GM08714 (cell line): Measurements from ENCODE around the gene IL10RA.

ENCODE experiments used
- H3K4me3 ChIP-seq: fragments of 200-500 bp; sonication (Bioruptor generic); 2 replicates; pipeline ENCODE4 v1.5.1; 2014; ENCODE audit warnings: mild to moderate bottlenecking, low read length, inconsistent platforms
- ZNF274 ChIP-seq: IDR thresholded peaks from 2 replicates; pipeline ENCODE4 v1.6.1; 2012; ENCODE audit warnings: mild to moderate bottlenecking, low read depth, low read length

Gene IL10RA

GRCh38 chr11:118046964-118047700, 60.9 kb downstream of the IL10RA start:
- no peak overlapping the region for H3K4me3 ChIP-seq
- no peak for TF ChIP-seq ZNF274

- no peak for TF ChIP-seq ZNF274
Measured at GRCh38 chr11:118047749-118048148, 61.6 kb downstream of the IL10RA start.

GRCh38 chr11:118048472-118049370, 62.5 kb downstream of the IL10RA start:
- H3K4me3 ChIP-seq: no peak overlapping the region
- no peak for TF ChIP-seq ZNF274

More at GRCh38 chr11:118047749-118048148, 61.6 kb downstream of the IL10RA start:
- H3K4me3 ChIP-seq: no peak overlapping the region

GRCh38 chr11:118049771-118050170, 63.6 kb downstream of the IL10RA start:
- TF ChIP-seq ZNF274: no peak
- H3K4me3 ChIP-seq: no peak overlapping the region

- no peak overlapping the region for H3K4me3 ChIP-seq
- TF ChIP-seq ZNF274: no peak
Measured at GRCh38 chr11:118050208-118050891, 64.2 kb downstream of the IL10RA start.
